ENCODE measurements around the gene DOP1B.

DNA sequence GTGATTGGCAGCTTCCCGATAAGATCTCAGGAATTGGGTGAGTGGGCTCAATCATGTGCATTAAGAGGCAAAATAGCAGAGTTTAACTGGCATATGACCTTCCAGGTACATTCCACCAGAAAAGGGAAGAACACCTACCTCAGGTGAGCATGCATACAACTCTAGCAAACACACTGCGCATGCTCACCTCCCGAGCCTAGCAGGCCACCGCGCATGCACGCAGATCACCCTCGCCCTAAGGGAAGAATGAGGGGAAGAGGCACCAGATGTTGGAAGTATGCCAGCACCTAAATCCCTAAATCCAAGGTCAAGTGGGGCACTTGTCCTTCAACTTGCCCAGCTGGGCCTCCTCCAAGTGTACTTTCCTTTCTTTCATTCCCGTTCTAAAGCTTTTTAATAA, 45.4 kb upstream of the DOP1B start:
- TF ChIP-seq, protein P1, sequence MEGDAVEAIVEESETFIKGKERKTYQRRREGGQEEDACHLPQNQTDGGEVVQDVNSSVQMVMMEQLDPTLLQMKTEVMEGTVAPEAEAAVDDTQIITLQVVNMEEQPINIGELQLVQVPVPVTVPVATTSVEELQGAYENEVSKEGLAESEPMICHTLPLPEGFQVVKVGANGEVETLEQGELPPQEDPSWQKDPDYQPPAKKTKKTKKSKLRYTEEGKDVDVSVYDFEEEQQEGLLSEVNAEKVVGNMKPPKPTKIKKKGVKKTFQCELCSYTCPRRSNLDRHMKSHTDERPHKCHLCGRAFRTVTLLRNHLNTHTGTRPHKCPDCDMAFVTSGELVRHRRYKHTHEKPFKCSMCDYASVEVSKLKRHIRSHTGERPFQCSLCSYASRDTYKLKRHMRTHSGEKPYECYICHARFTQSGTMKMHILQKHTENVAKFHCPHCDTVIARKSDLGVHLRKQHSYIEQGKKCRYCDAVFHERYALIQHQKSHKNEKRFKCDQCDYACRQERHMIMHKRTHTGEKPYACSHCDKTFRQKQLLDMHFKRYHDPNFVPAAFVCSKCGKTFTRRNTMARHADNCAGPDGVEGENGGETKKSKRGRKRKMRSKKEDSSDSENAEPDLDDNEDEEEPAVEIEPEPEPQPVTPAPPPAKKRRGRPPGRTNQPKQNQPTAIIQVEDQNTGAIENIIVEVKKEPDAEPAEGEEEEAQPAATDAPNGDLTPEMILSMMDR (IDR thresholded peaks at IDR 0.05; ENCODE audit: insufficient read depth, low read depth, low read length), result no peak
- TF ChIP-seq EZH2 (IDR thresholded peaks at IDR 0.05; ENCODE audit: insufficient read depth, low read length), result no peak

Measured in astrocyte (in vitro differentiated cells and primary cell).